GM12878 (cell line): ENCODE measurements around the gene SLC39A11.

ENCODE experiments used
- TF ChIP-seq, protein P1 (sequence below): fragments of 450-650 bp; IDR thresholded peaks from 2 replicates; pipeline ENCODE4 v1.6.1; 2017; ENCODE audit warnings: mild to moderate bottlenecking
- TF ChIP-seq, protein P2 (sequence below), 3 experiments: IDR thresholded peaks in 2 of 3; conservative IDR thresholded peaks in 1 of 3; 2 replicates each; pipeline ENCODE4 v1.5.1; 2011; ENCODE audit warnings: low read depth in 3 of 3, low read length in 3 of 3, mild to moderate bottlenecking in 3 of 3, control low read depth in 2 of 3, moderate library complexity in 2 of 3, inconsistent platforms in 1 of 3, mixed read lengths in 1 of 3; ENCODE audit not compliant: control insufficient read depth in 2 of 3, insufficient read depth in 1 of 3; ENCODE audit errors: extremely low read depth in 1 of 3
- TF ChIP-seq, protein P3 (sequence below): IDR thresholded peaks from 2 replicates; pipeline ENCODE4 v1.6.1; 2012; ENCODE audit warnings: mild to moderate bottlenecking, low read depth, low read length

DNA sequence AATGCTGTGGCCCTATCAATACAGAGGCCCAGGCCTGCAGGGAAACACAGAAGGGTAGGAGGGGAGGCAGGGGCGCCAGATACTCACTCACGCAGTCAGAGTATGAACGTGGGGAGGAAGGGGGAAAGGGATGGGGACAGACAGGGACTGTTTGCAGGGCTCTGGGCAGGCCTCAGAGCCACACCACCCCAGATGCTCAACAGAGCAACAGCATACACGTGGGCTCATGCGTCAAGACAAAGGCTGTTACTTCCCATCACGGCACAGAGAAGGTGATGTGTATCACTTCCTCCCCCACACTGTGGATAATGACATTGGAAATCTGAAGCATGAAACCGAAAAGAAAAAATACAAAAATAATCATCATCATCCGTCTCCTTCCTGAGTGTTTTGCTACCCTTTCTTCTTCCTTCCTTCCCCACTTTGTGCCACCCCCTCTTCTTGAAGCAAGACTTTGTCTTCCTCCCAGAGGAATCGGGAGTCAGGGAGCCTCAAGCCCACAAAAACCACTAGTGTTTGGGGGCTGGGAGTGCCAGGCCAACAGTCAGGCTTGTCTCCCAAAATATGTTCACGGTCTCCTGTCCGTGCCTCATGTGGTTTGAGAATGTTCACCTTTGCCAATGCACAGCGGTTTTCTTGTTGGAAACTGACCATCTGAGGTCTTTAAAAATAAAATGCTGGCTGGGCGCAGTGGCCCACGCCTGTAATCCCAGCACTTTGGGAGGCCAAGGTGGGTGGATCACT, 20.1 kb downstream of the SLC39A11 start:
- TF ChIP-seq, protein P1, sequence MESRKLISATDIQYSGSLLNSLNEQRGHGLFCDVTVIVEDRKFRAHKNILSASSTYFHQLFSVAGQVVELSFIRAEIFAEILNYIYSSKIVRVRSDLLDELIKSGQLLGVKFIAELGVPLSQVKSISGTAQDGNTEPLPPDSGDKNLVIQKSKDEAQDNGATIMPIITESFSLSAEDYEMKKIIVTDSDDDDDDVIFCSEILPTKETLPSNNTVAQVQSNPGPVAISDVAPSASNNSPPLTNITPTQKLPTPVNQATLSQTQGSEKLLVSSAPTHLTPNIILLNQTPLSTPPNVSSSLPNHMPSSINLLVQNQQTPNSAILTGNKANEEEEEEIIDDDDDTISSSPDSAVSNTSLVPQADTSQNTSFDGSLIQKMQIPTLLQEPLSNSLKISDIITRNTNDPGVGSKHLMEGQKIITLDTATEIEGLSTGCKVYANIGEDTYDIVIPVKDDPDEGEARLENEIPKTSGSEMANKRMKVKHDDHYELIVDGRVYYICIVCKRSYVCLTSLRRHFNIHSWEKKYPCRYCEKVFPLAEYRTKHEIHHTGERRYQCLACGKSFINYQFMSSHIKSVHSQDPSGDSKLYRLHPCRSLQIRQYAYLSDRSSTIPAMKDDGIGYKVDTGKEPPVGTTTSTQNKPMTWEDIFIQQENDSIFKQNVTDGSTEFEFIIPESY, result no peak
- TF ChIP-seq, protein P2, sequence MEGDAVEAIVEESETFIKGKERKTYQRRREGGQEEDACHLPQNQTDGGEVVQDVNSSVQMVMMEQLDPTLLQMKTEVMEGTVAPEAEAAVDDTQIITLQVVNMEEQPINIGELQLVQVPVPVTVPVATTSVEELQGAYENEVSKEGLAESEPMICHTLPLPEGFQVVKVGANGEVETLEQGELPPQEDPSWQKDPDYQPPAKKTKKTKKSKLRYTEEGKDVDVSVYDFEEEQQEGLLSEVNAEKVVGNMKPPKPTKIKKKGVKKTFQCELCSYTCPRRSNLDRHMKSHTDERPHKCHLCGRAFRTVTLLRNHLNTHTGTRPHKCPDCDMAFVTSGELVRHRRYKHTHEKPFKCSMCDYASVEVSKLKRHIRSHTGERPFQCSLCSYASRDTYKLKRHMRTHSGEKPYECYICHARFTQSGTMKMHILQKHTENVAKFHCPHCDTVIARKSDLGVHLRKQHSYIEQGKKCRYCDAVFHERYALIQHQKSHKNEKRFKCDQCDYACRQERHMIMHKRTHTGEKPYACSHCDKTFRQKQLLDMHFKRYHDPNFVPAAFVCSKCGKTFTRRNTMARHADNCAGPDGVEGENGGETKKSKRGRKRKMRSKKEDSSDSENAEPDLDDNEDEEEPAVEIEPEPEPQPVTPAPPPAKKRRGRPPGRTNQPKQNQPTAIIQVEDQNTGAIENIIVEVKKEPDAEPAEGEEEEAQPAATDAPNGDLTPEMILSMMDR (IDR thresholded peaks at IDR 0.05 in 2 of 3, conservative IDR thresholded peaks at IDR 0.05 in 1 of 3; ENCODE audit: control insufficient read depth in 2 of 3, extremely low read depth in 1 of 3, insufficient read depth in 1 of 3, low read depth in 3 of 3, low read length in 3 of 3), result no peak
- TF ChIP-seq, protein P3, sequence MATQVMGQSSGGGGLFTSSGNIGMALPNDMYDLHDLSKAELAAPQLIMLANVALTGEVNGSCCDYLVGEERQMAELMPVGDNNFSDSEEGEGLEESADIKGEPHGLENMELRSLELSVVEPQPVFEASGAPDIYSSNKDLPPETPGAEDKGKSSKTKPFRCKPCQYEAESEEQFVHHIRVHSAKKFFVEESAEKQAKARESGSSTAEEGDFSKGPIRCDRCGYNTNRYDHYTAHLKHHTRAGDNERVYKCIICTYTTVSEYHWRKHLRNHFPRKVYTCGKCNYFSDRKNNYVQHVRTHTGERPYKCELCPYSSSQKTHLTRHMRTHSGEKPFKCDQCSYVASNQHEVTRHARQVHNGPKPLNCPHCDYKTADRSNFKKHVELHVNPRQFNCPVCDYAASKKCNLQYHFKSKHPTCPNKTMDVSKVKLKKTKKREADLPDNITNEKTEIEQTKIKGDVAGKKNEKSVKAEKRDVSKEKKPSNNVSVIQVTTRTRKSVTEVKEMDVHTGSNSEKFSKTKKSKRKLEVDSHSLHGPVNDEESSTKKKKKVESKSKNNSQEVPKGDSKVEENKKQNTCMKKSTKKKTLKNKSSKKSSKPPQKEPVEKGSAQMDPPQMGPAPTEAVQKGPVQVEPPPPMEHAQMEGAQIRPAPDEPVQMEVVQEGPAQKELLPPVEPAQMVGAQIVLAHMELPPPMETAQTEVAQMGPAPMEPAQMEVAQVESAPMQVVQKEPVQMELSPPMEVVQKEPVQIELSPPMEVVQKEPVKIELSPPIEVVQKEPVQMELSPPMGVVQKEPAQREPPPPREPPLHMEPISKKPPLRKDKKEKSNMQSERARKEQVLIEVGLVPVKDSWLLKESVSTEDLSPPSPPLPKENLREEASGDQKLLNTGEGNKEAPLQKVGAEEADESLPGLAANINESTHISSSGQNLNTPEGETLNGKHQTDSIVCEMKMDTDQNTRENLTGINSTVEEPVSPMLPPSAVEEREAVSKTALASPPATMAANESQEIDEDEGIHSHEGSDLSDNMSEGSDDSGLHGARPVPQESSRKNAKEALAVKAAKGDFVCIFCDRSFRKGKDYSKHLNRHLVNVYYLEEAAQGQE, result no peak
